A673 (cell line): ENCODE measurements around the gene ALOXE3.

Source experiments
- EZH2 ChIP-seq: fragments of 200-600 bp; sonication (generic); IDR thresholded peaks from 2 replicates; pipeline ENCODE4 v1.6.1; 2017; ENCODE audit warnings: borderline replicate concordance, low read depth, mild to moderate bottlenecking, mixed read lengths, antibody characterized with exemption, low read length; ENCODE audit not compliant: poor library complexity, severe bottlenecking
- TF ChIP-seq, protein P1 (sequence below): fragments of 300-800, 200-600 bp; sonication (generic); conservative IDR thresholded peaks from 2 replicates; pipeline ENCODE4 v1.5.1; 2017; ENCODE audit warnings: low read depth, mild to moderate bottlenecking, antibody characterized with exemption, low read length, moderate library complexity, mixed read lengths

- TF ChIP-seq, protein P1, sequence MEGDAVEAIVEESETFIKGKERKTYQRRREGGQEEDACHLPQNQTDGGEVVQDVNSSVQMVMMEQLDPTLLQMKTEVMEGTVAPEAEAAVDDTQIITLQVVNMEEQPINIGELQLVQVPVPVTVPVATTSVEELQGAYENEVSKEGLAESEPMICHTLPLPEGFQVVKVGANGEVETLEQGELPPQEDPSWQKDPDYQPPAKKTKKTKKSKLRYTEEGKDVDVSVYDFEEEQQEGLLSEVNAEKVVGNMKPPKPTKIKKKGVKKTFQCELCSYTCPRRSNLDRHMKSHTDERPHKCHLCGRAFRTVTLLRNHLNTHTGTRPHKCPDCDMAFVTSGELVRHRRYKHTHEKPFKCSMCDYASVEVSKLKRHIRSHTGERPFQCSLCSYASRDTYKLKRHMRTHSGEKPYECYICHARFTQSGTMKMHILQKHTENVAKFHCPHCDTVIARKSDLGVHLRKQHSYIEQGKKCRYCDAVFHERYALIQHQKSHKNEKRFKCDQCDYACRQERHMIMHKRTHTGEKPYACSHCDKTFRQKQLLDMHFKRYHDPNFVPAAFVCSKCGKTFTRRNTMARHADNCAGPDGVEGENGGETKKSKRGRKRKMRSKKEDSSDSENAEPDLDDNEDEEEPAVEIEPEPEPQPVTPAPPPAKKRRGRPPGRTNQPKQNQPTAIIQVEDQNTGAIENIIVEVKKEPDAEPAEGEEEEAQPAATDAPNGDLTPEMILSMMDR, result no peak
- TF ChIP-seq EZH2, result no peak
Measured at GRCh38 chr17:8155996-8156245, 37.6 kb upstream of the ALOXE3 start.
